HG03159 (cell line): Measurements from ENCODE around the gene UBR7.

Experiments
- ATAC-seq: cut with Tn5 transposase; IDR thresholded peaks from one replicate; pipeline ENCODE4 v1.9.1; 2021; ENCODE audit warnings: mild to moderate bottlenecking, moderate library complexity; ENCODE audit not compliant: unreplicated experiment

Gene UBR7

GRCh38 chr14:93245764-93246420, 38.8 kb downstream of the UBR7 start:
- ATAC-seq, result no peak

- ATAC-seq, result no peak
These were observed 39.5 kb downstream of the UBR7 start for GRCh38 chr14:93246534-93246933.

- ATAC-seq, result no peak
These were observed 42.2 kb downstream of the UBR7 start for GRCh38 chr14:93249128-93249831.

- ATAC-seq, result no peak
These were observed 55.4 kb downstream of the UBR7 start for GRCh38 chr14:93262446-93262845.

- no peak for ATAC-seq
These were observed 56.4 kb downstream of the UBR7 start for GRCh38 chr14:93263416-93263815.

- no peak for ATAC-seq
These were observed 59.1 kb downstream of the UBR7 start for GRCh38 chr14:93266127-93266526.

GRCh38 chr14:93267149-93267711, 60.2 kb downstream of the UBR7 start:
- no peak for ATAC-seq

- ATAC-seq, result no peak
These were observed 61.4 kb downstream of the UBR7 start for GRCh38 chr14:93268406-93268805.

- no peak for ATAC-seq
These were observed 62.4 kb downstream of the UBR7 start for GRCh38 chr14:93269341-93270068.

GRCh38 chr14:93271111-93271510, 64.1 kb downstream of the UBR7 start:
- no peak for ATAC-seq

GRCh38 chr14:93274055-93274806, 67.2 kb downstream of the UBR7 start:
- ATAC-seq, result no peak

- ATAC-seq, result no peak
These were observed 69.1 kb downstream of the UBR7 start for GRCh38 chr14:93276031-93276716.
